DND-41 (cell line): ENCODE data around the gene PGAP2.
"Not testable (repeated sequence)": the region's sequence is repeated elsewhere in the genome, so short reads cannot be mapped to it uniquely, and the experiment has no call there.

Experiments
- CTCF ChIP-seq: IDR thresholded peaks from 2 replicates; pipeline ENCODE4 v1.5.1; 2012; ENCODE audit warnings: borderline replicate concordance, low read length, moderate library complexity, mild to moderate bottlenecking; ENCODE audit not compliant: poor library complexity, severe bottlenecking; ENCODE audit errors: extremely low read depth
- EZH2 ChIP-seq: IDR thresholded peaks from 3 replicates; pipeline ENCODE4 v1.6.1; 2012; ENCODE audit warnings: borderline replicate concordance, low read depth, mild to moderate bottlenecking, moderate library complexity, low read length, inconsistent platforms; ENCODE audit not compliant: severe bottlenecking

- not testable (repeated sequence) for TF ChIP-seq EZH2, CTCF
These were observed 6.5 kb downstream of the PGAP2 start for GRCh38 chr11:3814832-3815231.
